Activated naive CD8-positive, alpha-beta T cell (primary cell): ENCODE results near the gene SACM1L.
"Not testable (repeated sequence)": the region's sequence is repeated elsewhere in the genome, so short reads cannot be mapped to it uniquely, and the experiment has no call there.

Experiments used
- H3K27ac Mint-ChIP-seq: one replicate; pipeline ENCODE4 v1.8.0; 2021; ENCODE audit warnings: mixed read lengths
- H3K27me3 Mint-ChIP-seq: one replicate; pipeline ENCODE4 v1.8.0; 2021; ENCODE audit warnings: mixed read lengths
- H3K36me3 Mint-ChIP-seq: one replicate; pipeline ENCODE4 v1.8.0; 2021; ENCODE audit warnings: mixed read lengths
- H3K4me1 Mint-ChIP-seq: one replicate; pipeline ENCODE4 v1.8.0; 2021; ENCODE audit warnings: low read depth, mixed read lengths
- H3K4me3 Mint-ChIP-seq: one replicate; pipeline ENCODE4 v1.8.0; 2021; ENCODE audit warnings: mild to moderate bottlenecking, mixed read lengths
- H3K9me3 Mint-ChIP-seq: one replicate; pipeline ENCODE4 v1.8.0; 2021; ENCODE audit warnings: low read depth, mixed read lengths

The SACM1L gene

GRCh38 chr3:45695166-45695565 is 6.0 kb downstream of the SACM1L start:
- Mint-ChIP-seq H3K27ac (peak overlapping the region; percentile 97), H3K4me1 (peaks cover 85% of the 10 kb centered on the region), H3K4me3 (peak overlapping the region; percentile 97), H3K36me3 (peaks cover 35% of the 10 kb centered on the region)
- not testable (repeated sequence) for H3K27me3 Mint-ChIP-seq, H3K9me3 Mint-ChIP-seq

- H3K36me3 Mint-ChIP-seq, result peaks cover 12% of the 10 kb centered on the region
- no peaks in the 10 kb centered on the region for H3K27me3 Mint-ChIP-seq
- H3K27ac Mint-ChIP-seq, result no peak overlapping the region
- H3K4me1 Mint-ChIP-seq, result peaks cover 68% of the 10 kb centered on the region
- no peak overlapping the region for H3K4me3 Mint-ChIP-seq
- H3K9me3 Mint-ChIP-seq, result no peaks in the 10 kb centered on the region
These were observed 11.4 kb downstream of the SACM1L start for GRCh38 chr3:45700570-45701073.

GRCh38 chr3:45701172-45701867 is 12.1 kb downstream of the SACM1L start:
- H3K4me3 Mint-ChIP-seq, result no peak overlapping the region
- no peaks in the 10 kb centered on the region for H3K9me3 Mint-ChIP-seq
- peaks cover 67% of the 10 kb centered on the region for H3K4me1 Mint-ChIP-seq
- H3K27me3 Mint-ChIP-seq, result no peaks in the 10 kb centered on the region
- peak overlapping the region; percentile 69 for H3K27ac Mint-ChIP-seq
- peaks cover 16% of the 10 kb centered on the region for H3K36me3 Mint-ChIP-seq

GRCh38 chr3:45704301-45704943 is 15.2 kb downstream of the SACM1L start:
- H3K27ac Mint-ChIP-seq, result no peak overlapping the region
- H3K27me3 Mint-ChIP-seq, result no peaks in the 10 kb centered on the region
- no peaks in the 10 kb centered on the region for H3K9me3 Mint-ChIP-seq
- no peak overlapping the region for H3K4me3 Mint-ChIP-seq
- peaks cover 16% of the 10 kb centered on the region for H3K36me3 Mint-ChIP-seq
- peaks cover 59% of the 10 kb centered on the region for H3K4me1 Mint-ChIP-seq

- Mint-ChIP-seq H3K36me3 (peaks cover 18% of the 10 kb centered on the region), H3K27me3 (no peaks in the 10 kb centered on the region), H3K9me3 (no peaks in the 10 kb centered on the region), H3K4me3 (no peak overlapping the region), H3K27ac (peak overlapping the region; percentile 75), H3K4me1 (peaks cover 54% of the 10 kb centered on the region)
These were observed 16.9 kb downstream of the SACM1L start for GRCh38 chr3:45705839-45706808.

GRCh38 chr3:45711931-45712330 is 22.7 kb downstream of the SACM1L start:
- peaks cover 21% of the 10 kb centered on the region for H3K36me3 Mint-ChIP-seq

GRCh38 chr3:45712434-45713110 is 23.4 kb downstream of the SACM1L start:
- Mint-ChIP-seq H3K4me1 (peaks cover 25% of the 10 kb centered on the region), H3K27ac (no peak overlapping the region), H3K36me3 (peaks cover 20% of the 10 kb centered on the region), H3K9me3 (no peaks in the 10 kb centered on the region), H3K27me3 (no peaks in the 10 kb centered on the region), H3K4me3 (no peak overlapping the region)

More at GRCh38 chr3:45711931-45712330, 22.7 kb downstream of the SACM1L start:
- Mint-ChIP-seq H3K27ac (no peak overlapping the region), H3K9me3 (no peaks in the 10 kb centered on the region), H3K4me3 (no peak overlapping the region), H3K27me3 (no peaks in the 10 kb centered on the region), H3K4me1 (peaks cover 27% of the 10 kb centered on the region)

- Mint-ChIP-seq H3K4me1 (peaks cover 31% of the 10 kb centered on the region), H3K27ac (peak overlapping the region; percentile 69), H3K4me3 (no peak overlapping the region), H3K36me3 (peaks cover 22% of the 10 kb centered on the region), H3K27me3 (no peaks in the 10 kb centered on the region), H3K9me3 (no peaks in the 10 kb centered on the region)
These were observed 26.7 kb downstream of the SACM1L start for GRCh38 chr3:45715945-45716344.

GRCh38 chr3:45716790-45717336 is 27.7 kb downstream of the SACM1L start:
- no peaks in the 10 kb centered on the region for H3K27me3 Mint-ChIP-seq
- peaks cover 29% of the 10 kb centered on the region for H3K4me1 Mint-ChIP-seq

GRCh38 chr3:45719655-45720487 is 30.7 kb downstream of the SACM1L start:
- Mint-ChIP-seq H3K9me3 (no peaks in the 10 kb centered on the region), H3K4me3 (no peak overlapping the region), H3K4me1 (peaks cover 31% of the 10 kb centered on the region), H3K36me3 (peaks cover 33% of the 10 kb centered on the region), H3K27ac (peak overlapping the region; percentile 84), H3K27me3 (no peaks in the 10 kb centered on the region)

More at GRCh38 chr3:45716790-45717336, 27.7 kb downstream of the SACM1L start:
- peaks cover 22% of the 10 kb centered on the region for H3K36me3 Mint-ChIP-seq
- H3K9me3 Mint-ChIP-seq, result no peaks in the 10 kb centered on the region
- H3K4me3 Mint-ChIP-seq, result no peak overlapping the region
- peak overlapping the region; percentile 69 for H3K27ac Mint-ChIP-seq

- peaks cover 23% of the 10 kb centered on the region for H3K4me1 Mint-ChIP-seq
- H3K27me3 Mint-ChIP-seq, result no peaks in the 10 kb centered on the region
- peaks cover 22% of the 10 kb centered on the region for H3K36me3 Mint-ChIP-seq
- no peak overlapping the region for H3K4me3 Mint-ChIP-seq
- H3K27ac Mint-ChIP-seq, result no peak overlapping the region
- no peaks in the 10 kb centered on the region for H3K9me3 Mint-ChIP-seq
These were observed 35.7 kb downstream of the SACM1L start for GRCh38 chr3:45724911-45725310.

- H3K27ac Mint-ChIP-seq, result no peak overlapping the region
- no peak overlapping the region for H3K4me3 Mint-ChIP-seq
- peaks cover 9% of the 10 kb centered on the region for H3K36me3 Mint-ChIP-seq
- peaks cover 18% of the 10 kb centered on the region for H3K4me1 Mint-ChIP-seq
- no peaks in the 10 kb centered on the region for H3K9me3 Mint-ChIP-seq
- no peaks in the 10 kb centered on the region for H3K27me3 Mint-ChIP-seq
These were observed 40.4 kb downstream of the SACM1L start for GRCh38 chr3:45729614-45730013.

- peaks cover 9% of the 10 kb centered on the region for H3K4me1 Mint-ChIP-seq
- H3K36me3 Mint-ChIP-seq, result peaks cover 12% of the 10 kb centered on the region
- H3K9me3 Mint-ChIP-seq, result no peaks in the 10 kb centered on the region
- H3K27me3 Mint-ChIP-seq, result no peaks in the 10 kb centered on the region
- H3K27ac Mint-ChIP-seq, result no peak overlapping the region
- no peak overlapping the region for H3K4me3 Mint-ChIP-seq
These were observed 41.4 kb downstream of the SACM1L start for GRCh38 chr3:45730409-45731154.
